ENCODE results near the gene INPP5B.

Gene INPP5B

GRCh38 chr1:37828410-37829074 is 118.3 kb downstream of the INPP5B start:
- DNase-seq: no peak

- DNase-seq: no peak
These were observed 121.3 kb downstream of the INPP5B start for GRCh38 chr1:37825506-37825905.

GRCh38 chr1:37824001-37824400 is 122.9 kb downstream of the INPP5B start:
- no peak for DNase-seq

DNA sequence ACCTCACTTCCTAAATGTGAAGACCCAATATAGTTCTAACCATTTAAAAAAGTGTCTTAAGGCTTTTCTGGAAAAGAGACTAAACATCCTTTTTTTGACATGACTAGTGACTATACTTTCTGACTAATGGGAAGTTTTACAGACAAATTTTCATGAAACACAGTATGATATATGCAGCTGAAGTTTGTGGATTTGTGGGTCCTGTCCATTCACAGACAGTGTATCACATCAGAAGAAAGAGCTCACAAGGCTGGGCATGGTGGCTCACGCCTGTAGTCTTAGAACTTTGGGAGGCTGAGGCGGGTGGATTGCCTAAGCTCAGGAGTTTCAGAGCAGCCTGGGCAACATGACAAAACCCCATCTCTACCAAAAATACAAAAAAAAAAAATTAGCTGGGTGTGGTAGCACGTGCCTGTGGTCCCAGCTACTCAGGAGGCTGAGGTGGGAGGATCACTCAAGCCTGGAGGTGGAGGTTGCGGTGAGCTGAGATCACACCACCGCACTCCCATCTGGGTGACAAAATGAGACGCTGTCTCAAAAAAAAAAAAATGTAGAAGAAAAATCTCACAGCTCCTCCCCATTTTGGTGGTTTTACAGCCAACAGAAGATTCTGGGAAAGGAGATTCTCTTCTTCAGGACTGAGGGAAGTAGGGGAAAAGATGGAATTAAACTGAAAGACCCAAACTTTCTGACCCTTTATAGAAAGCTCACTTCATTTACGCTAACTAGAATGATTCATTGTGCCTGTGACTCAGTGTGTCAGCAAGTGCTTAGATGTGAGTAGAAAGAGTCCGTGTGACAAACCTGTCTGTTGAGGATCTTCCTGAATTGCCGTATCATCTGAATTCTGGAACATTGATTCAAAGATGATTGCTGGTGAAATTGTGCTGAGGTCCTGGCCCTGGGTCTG is 123.7 kb downstream of the INPP5B start:
- DNase-seq: no peak

DNA sequence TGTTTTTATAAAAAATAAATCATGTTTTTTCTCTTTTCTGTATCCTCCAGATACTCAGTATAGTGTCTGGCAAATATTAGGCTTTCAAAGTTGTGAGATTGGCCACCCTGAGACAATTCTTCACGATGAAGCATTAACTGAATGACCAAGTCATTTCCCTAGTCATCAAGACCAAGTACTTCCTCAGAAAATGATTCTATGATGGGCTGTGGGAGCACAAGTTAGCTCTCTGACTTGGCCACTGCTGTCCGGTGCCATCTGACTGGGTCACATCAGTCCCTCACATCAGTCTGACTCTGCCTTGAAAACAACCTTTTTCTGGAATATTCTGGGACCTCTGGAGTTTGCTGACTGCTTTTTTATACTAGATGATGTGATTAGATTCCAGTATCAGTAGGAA is 125.4 kb downstream of the INPP5B start:
- DNase-seq: no peak

- no peak for DNase-seq
These were observed 129.4 kb downstream of the INPP5B start for GRCh38 chr1:37817481-37817880.

DNA sequence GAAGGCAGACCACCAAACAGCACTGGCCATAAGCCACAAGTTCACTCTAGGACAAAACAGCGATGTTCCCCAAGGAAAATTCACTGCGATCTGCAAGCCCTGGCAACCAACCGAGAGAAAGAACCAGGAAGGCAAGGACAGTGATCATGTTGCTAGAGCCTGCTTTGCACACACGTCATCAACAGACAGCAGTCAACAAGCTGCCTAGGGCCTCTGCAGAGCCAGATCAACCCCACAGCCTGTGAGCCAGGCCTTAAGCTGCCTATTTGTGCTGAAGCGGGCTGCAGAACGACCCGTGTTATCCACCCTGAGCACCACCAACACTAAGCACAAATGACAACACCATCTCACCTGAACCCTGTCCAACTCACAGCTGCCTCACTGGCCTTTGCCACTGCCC is 132.6 kb downstream of the INPP5B start:
- no peak for DNase-seq

- no peak for DNase-seq
These were observed 133.2 kb downstream of the INPP5B start for GRCh38 chr1:37813529-37814145.

DNA sequence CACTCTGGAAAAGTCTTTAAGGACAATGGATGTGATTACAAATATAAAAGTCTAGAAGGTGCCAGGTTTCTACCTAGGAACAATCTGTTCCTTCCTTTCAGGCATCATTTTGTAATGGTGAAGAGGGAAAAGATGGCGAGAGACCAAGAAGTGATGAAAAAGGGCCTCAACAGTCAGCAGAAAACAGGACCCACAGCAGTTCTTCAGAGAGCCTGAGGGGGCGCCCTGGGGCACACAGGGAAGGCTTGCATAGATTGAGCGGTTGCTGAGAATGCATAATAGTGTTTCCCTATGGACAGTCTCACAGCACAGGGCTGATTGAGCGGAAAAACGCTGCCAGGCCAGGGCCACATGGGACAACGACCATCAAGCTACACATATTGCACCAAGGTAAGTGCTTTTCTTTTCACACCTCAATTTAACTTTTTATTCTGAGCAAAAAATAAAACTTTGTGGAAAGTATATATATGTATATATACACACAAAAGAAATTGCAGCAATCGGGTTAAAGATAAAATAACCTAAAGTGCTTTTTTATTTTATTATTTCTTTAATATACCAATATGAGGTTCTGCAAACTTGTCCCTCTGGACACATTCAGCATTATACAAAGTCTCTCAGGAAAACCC is 135.7 kb downstream of the INPP5B start:
- DNase-seq: peak; percentile 60

Measured in NCI-H146 (cell line).